NCI-H1417 (cell line): Measurements from ENCODE around the gene SULF2.

ENCODE experiments used
- DNase-seq, 3 experiments: peaks; one replicate each; lab custom pipeline; 2025; lab: John Stamatoyannopoulos, UW

Gene SULF2

GRCh38 chr20:47669152-47669425 lies 116.2 kb downstream of the SULF2 start:
- no peak for DNase-seq

GRCh38 chr20:47668313-47669151 lies 116.7 kb downstream of the SULF2 start:
- no peak for DNase-seq

- no peak for DNase-seq
These were observed 117.6 kb downstream of the SULF2 start for GRCh38 chr20:47667531-47668312.

GRCh38 chr20:47667086-47667485 lies 118.2 kb downstream of the SULF2 start:
- DNase-seq = no peak

- DNase-seq = no peak
These were observed 119.0 kb downstream of the SULF2 start for GRCh38 chr20:47666304-47666703.

- peak in 1 of 3 experiments; percentile 16 for DNase-seq
These were observed 119.9 kb downstream of the SULF2 start for GRCh38 chr20:47665221-47665991.

- no peak for DNase-seq
These were observed 120.5 kb downstream of the SULF2 start for GRCh38 chr20:47664744-47665143.

- DNase-seq = peak in 1 of 3 experiments; percentile 42
These were observed 121.2 kb downstream of the SULF2 start for GRCh38 chr20:47664068-47664437.

GRCh38 chr20:47663354-47664067 lies 121.8 kb downstream of the SULF2 start:
- DNase-seq = peak; percentile 53 to 78 (median 71)

- no peak for DNase-seq
These were observed 122.6 kb downstream of the SULF2 start for GRCh38 chr20:47662483-47663353.

GRCh38 chr20:47661714-47662113 lies 123.6 kb downstream of the SULF2 start:
- DNase-seq = no peak

GRCh38 chr20:47660983-47661700 lies 124.1 kb downstream of the SULF2 start:
- no peak for DNase-seq

- DNase-seq = no peak
These were observed 124.7 kb downstream of the SULF2 start for GRCh38 chr20:47660602-47660905.

- DNase-seq = no peak
These were observed 125.2 kb downstream of the SULF2 start for GRCh38 chr20:47659904-47660601.

- DNase-seq = peak in 1 of 3 experiments; percentile 28
These were observed 129.0 kb downstream of the SULF2 start for GRCh38 chr20:47656318-47656717.

- DNase-seq = no peak
These were observed 129.6 kb downstream of the SULF2 start for GRCh38 chr20:47655635-47656034.

- no peak for DNase-seq
These were observed 130.9 kb downstream of the SULF2 start for GRCh38 chr20:47654370-47654769.

GRCh38 chr20:47653869-47654268 lies 131.4 kb downstream of the SULF2 start:
- DNase-seq = no peak

GRCh38 chr20:47652794-47653193 lies 132.5 kb downstream of the SULF2 start:
- no peak for DNase-seq

GRCh38 chr20:47652301-47652700 lies 133.0 kb downstream of the SULF2 start:
- DNase-seq = no peak
